Measurements from ENCODE around the gene LMOD2. TPM values are rescaled to one million over a fixed set of nuclear protein-coding genes. Genes with fewer than 3 reads are reported as not detected.

LMOD2 gene
- 6.0 TPM for total RNA-seq

GRCh38 chr7:123655614-123656013, at the start of gene LMOD2:
Gene LMOD2, plus strand, starts transcription at chr7:123655866. Its CDS starts 98 bp downstream, at chr7:123655964.

Other genes starting within 250 kb of the LMOD2 start
- gene IQUB, start 121.3 kb upstream of the LMOD2 start, total RNA-seq, result 4.2 TPM
- gene NDUFA5, start 98.0 kb upstream of the LMOD2 start, total RNA-seq, result 113 TPM
- gene ASB15, start 54.0 kb upstream of the LMOD2 start, total RNA-seq, result not detected
- gene WASL, start 93.1 kb downstream of the LMOD2 start, total RNA-seq, result 41.5 TPM
- gene HYAL4, start 189.3 kb downstream of the LMOD2 start, total RNA-seq, result not detected